GM10248 (cell line): ENCODE data around the gene TOR1A.

Source experiments
- CTCF ChIA-PET: fragments of 300-600 bp; sonication (Branson Sonifier 250); formaldehyde crosslinking; extraction: SDS; loops from one replicate; lab custom pipeline; 2021; ENCODE audit warnings: antibody characterized with exemption; lab: Yijun Ruan, JAX
- POLR2A ChIA-PET: fragments of 350-650 bp; sonication (Branson Sonifier 250); formaldehyde crosslinking; extraction: SDS; loops from one replicate; lab custom pipeline; 2020; ENCODE audit warnings: antibody characterized with exemption; lab: Yijun Ruan, JAX
- DNase-seq: peaks from one replicate; pipeline ENCODE4 v3.0.0; 2012; ENCODE audit errors: extremely low spot score
- TF ChIP-seq, protein P1 (sequence below): IDR thresholded peaks from 2 replicates; pipeline ENCODE4 v1.5.1; 2012; ENCODE audit warnings: mild to moderate bottlenecking, low read depth; ENCODE audit errors: extremely low read depth, missing control alignments, control extremely low read depth

TOR1A gene

GRCh38 chr9:129861447-129861827 lies 37.5 kb upstream of the TOR1A start:
- ChIA-PET CTCF (interaction anchor here (1.3 to 1.7 kb wide), 2 partner anchors 18 to 23 kb away, joined by 3 to 5 read pairs; no protein-coding TSS in a partner anchor), POLR2A (interaction anchor here (0.5 to 0.6 kb wide), 2 partner anchors 13 to 1756 kb away, joined by 3 read pairs; no protein-coding TSS in a partner anchor)
- TF ChIP-seq, protein P1, sequence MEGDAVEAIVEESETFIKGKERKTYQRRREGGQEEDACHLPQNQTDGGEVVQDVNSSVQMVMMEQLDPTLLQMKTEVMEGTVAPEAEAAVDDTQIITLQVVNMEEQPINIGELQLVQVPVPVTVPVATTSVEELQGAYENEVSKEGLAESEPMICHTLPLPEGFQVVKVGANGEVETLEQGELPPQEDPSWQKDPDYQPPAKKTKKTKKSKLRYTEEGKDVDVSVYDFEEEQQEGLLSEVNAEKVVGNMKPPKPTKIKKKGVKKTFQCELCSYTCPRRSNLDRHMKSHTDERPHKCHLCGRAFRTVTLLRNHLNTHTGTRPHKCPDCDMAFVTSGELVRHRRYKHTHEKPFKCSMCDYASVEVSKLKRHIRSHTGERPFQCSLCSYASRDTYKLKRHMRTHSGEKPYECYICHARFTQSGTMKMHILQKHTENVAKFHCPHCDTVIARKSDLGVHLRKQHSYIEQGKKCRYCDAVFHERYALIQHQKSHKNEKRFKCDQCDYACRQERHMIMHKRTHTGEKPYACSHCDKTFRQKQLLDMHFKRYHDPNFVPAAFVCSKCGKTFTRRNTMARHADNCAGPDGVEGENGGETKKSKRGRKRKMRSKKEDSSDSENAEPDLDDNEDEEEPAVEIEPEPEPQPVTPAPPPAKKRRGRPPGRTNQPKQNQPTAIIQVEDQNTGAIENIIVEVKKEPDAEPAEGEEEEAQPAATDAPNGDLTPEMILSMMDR = no peak
- no peak for DNase-seq

DNA sequence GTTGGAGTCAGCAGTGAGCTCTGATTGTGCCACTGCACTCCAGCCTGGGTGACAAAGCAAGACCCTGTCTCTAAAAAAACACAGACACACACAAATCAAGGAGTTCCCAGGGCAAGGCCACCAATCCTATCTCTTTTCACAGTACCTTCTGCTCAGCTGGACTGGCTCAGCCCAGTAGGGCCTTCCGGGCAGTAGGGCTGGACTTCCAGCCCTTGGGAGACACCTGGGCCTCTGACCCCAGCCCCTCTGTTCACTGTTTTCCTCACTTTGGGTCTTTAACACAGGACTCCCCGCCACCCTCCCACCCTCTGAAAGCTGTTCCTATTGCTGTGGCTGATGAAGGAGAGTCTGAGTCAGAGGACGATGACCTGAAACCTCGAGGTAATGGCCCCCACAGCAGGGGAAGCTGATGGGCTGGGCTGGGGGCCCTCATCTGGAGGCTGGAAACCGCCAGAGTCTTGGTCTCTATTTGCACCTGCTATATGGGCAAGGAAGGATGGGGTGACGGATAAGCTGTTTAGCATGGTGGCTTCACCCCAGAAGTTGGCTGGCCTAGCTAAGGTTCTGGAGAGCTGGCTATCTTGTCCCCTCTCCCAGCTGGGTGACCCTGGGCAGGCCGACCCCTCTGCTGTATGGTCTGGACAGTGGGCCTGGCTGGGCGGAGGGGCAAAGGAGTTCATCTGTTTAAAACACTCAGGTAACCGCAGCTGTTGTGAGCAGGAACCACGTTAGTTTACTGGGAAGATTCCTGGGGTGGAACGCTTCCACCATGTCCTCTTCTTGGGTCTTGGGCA lies 36.9 kb upstream of the TOR1A start:
- TF ChIP-seq, protein P1 = no peak
- CTCF ChIA-PET = interaction anchor here (1.3 to 1.7 kb wide), 3 partner anchors 17 to 34 kb away, joined by 3 to 5 read pairs (median 3); no protein-coding TSS in a partner anchor
- DNase-seq = no peak
- POLR2A ChIA-PET = interaction anchor here (0.5 to 0.6 kb wide), 2 partner anchors 13 to 1757 kb away, joined by 3 read pairs; no protein-coding TSS in a partner anchor

- POLR2A ChIA-PET = no interaction called here
- CTCF ChIA-PET = interaction anchor here (1.1 kb wide), 1 partner anchor 9 kb away, joined by 3 read pairs; no protein-coding TSS in a partner anchor
- DNase-seq = no peak
- TF ChIP-seq, protein P1 = no peak
Observed at GRCh38 chr9:129858167-129858962, 34.4 kb upstream of the TOR1A start.

- ChIA-PET CTCF (no interaction called here), POLR2A (no interaction called here)
- TF ChIP-seq, protein P1 = no peak
- no peak for DNase-seq
Observed at GRCh38 chr9:129857207-129857606, 33.3 kb upstream of the TOR1A start.

DNA sequence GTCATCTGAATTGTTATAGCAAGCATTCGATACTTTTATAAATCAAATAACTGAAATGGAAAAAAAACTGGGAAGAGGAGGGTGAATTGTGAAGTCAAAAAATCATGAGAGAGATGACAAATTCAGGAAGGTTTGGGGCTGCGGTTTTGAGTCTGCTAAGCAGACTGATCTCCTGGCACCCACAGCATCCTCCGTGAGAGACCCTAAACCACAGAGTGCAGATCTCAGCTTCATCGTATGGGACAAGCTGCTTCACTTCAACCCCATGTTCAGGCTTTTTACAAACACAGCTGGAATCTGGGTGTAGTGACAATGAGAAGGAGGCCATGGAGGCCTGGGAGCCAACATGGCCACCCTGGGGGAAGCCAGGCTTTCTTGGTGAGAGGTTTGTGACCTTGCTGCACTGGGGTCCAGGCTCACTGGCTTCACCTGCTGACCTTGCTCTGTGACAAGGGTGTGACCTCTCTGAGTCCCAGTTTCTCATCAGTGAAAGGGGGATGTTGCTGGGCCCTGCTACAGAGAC lies 30.7 kb upstream of the TOR1A start:
- CTCF ChIA-PET = interaction anchor here (1.6 kb wide), 1 partner anchor 10 kb away, joined by 3 read pairs; no protein-coding TSS in a partner anchor
- TF ChIP-seq, protein P1 = no peak
- POLR2A ChIA-PET = interaction anchor here (0.5 kb wide), 1 partner anchor 46 kb away, joined by 3 read pairs; no protein-coding TSS in a partner anchor
- no peak for DNase-seq

DNA sequence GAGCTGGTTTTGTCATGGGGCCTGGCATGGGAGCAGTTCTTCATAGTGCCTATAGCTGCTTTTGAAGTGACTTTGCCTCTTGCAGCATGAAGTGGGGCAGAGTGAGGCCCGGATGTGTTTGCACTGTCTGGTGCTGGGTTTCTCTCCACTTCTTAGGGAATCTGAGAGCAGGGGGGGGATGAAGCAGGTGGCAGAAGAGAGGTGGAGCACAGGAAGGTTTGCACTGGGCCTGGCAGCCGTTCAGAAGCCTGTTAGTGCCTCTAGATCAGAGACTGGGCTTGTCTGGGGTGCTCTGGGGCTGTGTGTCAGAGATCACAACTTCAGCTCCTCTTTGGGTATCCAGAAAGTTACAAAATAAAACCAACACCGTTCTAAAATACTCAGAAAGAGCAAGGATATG lies 29.7 kb upstream of the TOR1A start:
- no peak for DNase-seq
- CTCF ChIA-PET = no interaction called here
- POLR2A ChIA-PET = no interaction called here
- TF ChIP-seq, protein P1 = no peak
